RWPE1 (cell line): ENCODE measurements around the gene SENP5.
A peak's percentile ranks its signal among the peaks of the same experiment; 100 is the strongest.
"Not testable (repeated sequence)": the region's sequence is repeated elsewhere in the genome, so short reads cannot be mapped to it uniquely, and the experiment has no call there.

Experiments
- CTCF ChIA-PET: fragments of 350-600 bp; sonication (Branson Sonifier 250); formaldehyde crosslinking; extraction: SDS; loops from one replicate; lab custom pipeline; 2021; lab: Yijun Ruan, JAX
- POLR2A ChIA-PET: fragments of 400-600 bp; formaldehyde crosslinking; extraction: SDS; loops from one replicate; lab custom pipeline; 2020; ENCODE audit warnings: antibody characterized with exemption; ENCODE audit not compliant: low non-redundant PET; lab: Yijun Ruan, JAX
- DNase-seq: peaks from one replicate; pipeline ENCODE4 v3.0.0; 2012; ENCODE audit warnings: low spot score
- H3K27ac ChIP-seq: fragments of 450-650 bp; 2 replicates; pipeline ENCODE4 v1.5.1; 2017
- CTCF ChIP-seq: fragments of 450-650 bp; conservative IDR thresholded peaks from 2 replicates; pipeline ENCODE4 v1.5.1; 2017; ENCODE audit warnings: low read depth, mild to moderate bottlenecking

Gene SENP5

GRCh38 chr3:196868297-196868661 is 559 bp downstream of the SENP5 start:
- peak overlapping the region; percentile 84 for H3K27ac ChIP-seq
- ChIA-PET CTCF (interaction anchor here (0.7 to 1.1 kb wide), 2 partner anchors 128 to 408 kb away, joined by 3 read pairs; no protein-coding TSS in a partner anchor), POLR2A (interaction anchor here (0.9 kb wide), 1 partner anchor 14 kb away, joined by 3 read pairs; no protein-coding TSS in a partner anchor)
- peak; percentile 18 for DNase-seq
- no peak for TF ChIP-seq CTCF

GRCh38 chr3:196872316-196872715 is 4.6 kb downstream of the SENP5 start:
- no peak for DNase-seq
- TF ChIP-seq CTCF, result no peak
- ChIA-PET POLR2A (no interaction called here), CTCF (no interaction called here)
- no peak overlapping the region for H3K27ac ChIP-seq

GRCh38 chr3:196874511-196875094 is 6.9 kb downstream of the SENP5 start:
- ChIA-PET CTCF (interaction anchor here (0.6 kb wide), 2 partner anchors 59 to 679 kb away, joined by 3 read pairs; no protein-coding TSS in a partner anchor), POLR2A (interaction anchor here (0.7 kb wide), 1 partner anchor 82 kb away, joined by 3 read pairs; no protein-coding TSS in a partner anchor)

GRCh38 chr3:196875258-196875657 is 7.5 kb downstream of the SENP5 start:
- no peak overlapping the region for H3K27ac ChIP-seq
- DNase-seq, result no peak
- TF ChIP-seq CTCF, result no peak
- ChIA-PET POLR2A (interaction anchor here (0.7 kb wide), 1 partner anchor 81 kb away, joined by 3 read pairs; no protein-coding TSS in a partner anchor), CTCF (interaction anchor here (0.6 kb wide), 1 partner anchor 60 kb away, joined by 3 read pairs; no protein-coding TSS in a partner anchor)

More at GRCh38 chr3:196874511-196875094, 6.9 kb downstream of the SENP5 start:
- not testable (repeated sequence) for DNase-seq, H3K27ac ChIP-seq

- TF ChIP-seq CTCF, result no peak
- DNase-seq, result no peak
- POLR2A ChIA-PET, result no interaction called here
- no peak overlapping the region for H3K27ac ChIP-seq
- CTCF ChIA-PET, result no interaction called here
These were observed 15.6 kb downstream of the SENP5 start for GRCh38 chr3:196883361-196883760.

- no peak overlapping the region for H3K27ac ChIP-seq
- CTCF ChIA-PET, result interaction anchor here (0.5 kb wide), 1 partner anchor 187 kb away, joined by 4 read pairs; no protein-coding TSS in a partner anchor
- no peak for TF ChIP-seq CTCF
- DNase-seq, result no peak
- POLR2A ChIA-PET, result no interaction called here
These were observed 18.4 kb downstream of the SENP5 start for GRCh38 chr3:196886144-196886543.
